CD4-positive, alpha-beta T cell treated with Interleukin-6 for 4 hours (primary cell): ENCODE measurements around the gene ZFPL1.

Source experiments
- DNase-seq: peaks from one replicate; pipeline ENCODE4 v3.0.0-alpha.2; 2020; ENCODE audit warnings: mixed read lengths

Gene ZFPL1

DNA sequence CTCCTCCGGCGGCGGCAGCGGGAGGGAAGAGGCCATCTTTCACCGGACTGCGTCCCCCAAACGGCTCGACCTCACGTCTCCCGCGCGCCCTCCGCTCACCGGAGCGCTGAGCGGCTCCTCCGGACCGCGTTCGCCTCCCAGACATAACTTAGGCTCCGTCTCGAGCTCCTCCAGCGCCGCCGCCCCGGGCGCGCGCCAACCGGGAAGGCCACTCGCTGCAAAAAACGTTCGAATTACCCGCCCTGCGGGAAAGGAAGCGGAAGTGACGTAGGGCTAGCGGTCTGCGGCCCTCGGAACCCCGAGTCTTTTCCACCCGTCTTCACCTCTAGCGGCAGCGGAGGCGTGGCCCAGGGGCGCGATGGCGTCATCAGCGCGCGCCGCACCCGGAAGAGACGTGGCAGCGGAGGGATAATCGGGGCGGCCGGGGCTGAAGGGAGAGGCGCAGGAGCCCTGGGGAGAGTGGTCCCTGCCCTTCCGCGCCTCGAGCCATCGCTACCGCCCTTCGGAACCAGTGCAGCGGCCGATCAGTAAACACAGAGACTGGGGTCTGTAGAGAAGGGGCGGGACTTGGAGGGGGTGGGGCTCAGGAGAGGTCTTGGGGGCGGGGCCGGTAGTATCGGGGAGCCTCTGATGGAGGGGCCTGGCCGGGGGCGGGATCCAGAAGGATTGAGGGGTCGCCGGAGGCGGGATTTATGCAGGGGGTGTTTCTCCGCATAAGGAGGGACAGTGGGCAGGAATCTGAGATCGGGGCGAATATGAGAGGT, at the start of gene ZFPL1, which contains the start of gene CDCA5:
Gene ZFPL1 (plus strand): TSS at position 389 of the 764 bp plus-strand sequence. CDS start 477 bp downstream, outside the sequence.
Gene CDCA5 (minus strand): TSS at position 207 of the 764 bp plus-strand sequence. CDS start 62 bp downstream, at position 145.
- DNase-seq: peak; percentile 95

DNA sequence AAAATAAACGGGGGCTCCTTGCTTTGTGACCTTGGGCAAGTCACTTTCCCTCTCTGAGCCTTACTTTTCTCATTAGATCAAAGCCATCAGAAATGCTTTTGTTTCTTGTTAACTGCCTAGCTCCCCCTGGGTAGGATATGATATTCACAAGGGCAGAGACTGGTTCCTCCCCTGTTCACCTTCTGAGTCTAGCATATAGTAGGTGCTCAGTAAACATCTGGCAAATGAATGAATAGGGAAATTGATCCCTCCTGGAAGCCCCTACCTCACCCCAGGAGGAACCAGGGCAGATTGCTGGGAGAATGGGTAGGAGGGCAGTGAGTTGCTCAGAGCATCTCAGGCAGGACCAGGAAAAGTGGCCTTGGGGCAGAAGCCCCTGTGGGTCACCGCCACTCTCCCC, 49.6 kb upstream of the ZFPL1 start:
- DNase-seq: no peak

DNA sequence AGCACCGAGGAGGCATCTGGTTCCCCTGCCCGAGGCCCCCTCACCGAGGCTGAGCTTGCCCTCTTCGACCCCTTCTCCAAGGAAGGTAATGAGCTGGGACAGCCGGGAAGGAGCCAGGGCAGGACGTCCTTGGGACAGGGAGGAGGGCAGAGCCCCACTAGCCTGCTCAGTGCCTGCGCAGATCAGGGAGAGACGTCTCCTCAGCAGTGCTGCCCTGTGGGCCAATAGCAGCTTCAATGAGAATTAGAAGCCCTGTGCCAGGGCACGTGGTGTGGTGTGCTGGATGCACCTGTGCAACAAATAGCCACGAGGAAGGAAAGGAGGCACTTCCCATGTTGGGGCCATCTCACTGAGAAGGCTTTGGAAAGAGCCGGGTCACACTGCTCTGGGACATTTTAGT, 48.4 kb upstream of the ZFPL1 start:
- DNase-seq: no peak

DNA sequence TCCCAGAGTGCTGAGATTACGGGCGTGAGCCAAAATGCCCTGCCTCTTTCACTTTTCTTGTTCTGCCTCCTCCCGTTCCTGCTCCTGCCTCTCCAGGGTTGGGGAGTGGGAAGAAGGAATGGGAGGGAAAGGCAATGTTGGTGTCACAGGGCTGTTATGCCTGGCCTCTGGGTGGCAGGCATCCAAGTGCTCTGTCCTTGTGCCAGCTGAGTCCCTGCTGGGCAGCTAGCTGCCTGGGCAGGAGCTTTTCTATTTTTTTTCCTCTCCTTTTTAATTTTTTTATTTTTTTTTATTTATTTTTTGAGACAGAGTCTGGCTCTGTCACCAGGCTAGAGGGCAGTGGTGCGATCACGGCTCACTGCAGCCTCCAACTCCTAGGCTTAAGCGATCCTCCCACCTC, 47.1 kb upstream of the ZFPL1 start:
- no peak for DNase-seq

DNA sequence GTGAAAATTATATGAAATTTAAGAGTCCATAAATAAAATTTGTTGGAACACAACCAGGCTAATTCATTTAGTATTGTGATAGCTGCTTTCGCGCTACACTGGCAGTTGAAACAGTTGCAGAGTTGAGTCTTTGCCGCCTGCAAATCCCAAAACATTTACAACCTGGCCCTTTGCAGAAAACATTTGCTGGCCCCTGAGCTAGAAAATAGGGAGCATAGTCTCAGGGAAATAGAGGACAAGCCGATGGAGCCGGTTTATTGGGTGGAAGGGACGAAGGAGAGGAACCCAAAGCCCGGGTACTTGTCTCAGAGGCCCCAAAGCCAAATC, 43.5 kb upstream of the ZFPL1 start:
- no peak for DNase-seq

DNA sequence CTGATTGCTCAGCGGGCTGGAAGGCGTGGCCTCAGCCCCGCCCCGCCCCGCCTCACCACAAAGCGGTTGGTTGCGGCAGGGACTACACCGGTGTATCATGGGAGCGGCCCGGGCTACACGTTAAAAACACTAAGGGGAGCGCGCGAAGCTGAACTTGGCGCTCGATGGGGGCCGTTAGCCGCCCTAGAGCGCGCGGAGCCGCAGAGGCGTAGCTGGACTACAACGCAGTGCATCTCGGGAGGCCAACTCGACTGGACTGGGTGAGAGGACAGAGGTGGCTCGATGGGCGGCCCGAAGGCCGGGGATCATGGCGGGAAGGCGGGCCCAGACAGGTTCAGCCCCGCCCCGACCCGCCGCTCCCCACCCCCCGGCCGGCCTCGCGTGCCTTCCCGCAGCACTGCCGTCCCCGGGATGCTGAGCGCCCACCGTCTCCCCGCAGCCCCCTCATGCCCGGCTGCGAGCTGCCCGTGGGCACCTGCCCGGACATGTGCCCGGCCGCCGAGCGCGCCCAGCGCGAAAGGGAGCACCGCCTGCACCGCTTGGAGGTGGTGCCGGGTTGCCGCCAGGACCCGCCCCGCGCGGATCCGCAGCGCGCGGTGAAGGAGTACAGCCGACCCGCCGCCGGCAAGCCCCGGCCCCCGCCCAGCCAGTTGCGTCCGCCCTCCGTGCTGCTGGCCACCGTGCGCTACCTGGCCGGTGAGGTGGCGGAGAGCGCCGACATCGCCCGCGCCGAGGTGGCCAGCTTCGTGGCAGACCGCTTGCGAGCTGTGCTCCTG, 43.0 kb upstream of the ZFPL1 start, which contains the start of gene SAC3D1:
Gene SAC3D1 (plus strand): TSS at position 364 of the 776 bp plus-strand sequence. CDS start 83 bp downstream, at position 447.
- DNase-seq: peak; percentile 91

DNA sequence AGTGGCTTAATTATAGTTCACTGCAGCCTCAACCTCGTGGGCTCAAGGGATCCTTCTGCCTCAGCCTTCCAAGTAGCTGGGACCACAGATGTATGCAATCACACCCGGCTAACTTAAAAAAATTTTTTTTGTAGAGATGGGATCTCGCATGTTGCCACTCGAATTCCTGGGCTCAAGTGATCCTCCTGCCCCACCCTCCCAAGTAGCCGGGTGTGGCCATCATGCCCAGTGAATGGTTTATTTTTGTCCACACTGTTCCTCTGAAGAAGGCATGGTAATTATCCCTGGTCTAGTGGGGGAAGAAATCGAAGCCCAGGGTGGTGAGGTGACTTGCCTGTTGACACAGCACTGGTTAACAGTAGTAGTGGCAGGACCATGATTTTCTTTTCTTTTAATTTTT, 41.1 kb upstream of the ZFPL1 start:
- no peak for DNase-seq

DNA sequence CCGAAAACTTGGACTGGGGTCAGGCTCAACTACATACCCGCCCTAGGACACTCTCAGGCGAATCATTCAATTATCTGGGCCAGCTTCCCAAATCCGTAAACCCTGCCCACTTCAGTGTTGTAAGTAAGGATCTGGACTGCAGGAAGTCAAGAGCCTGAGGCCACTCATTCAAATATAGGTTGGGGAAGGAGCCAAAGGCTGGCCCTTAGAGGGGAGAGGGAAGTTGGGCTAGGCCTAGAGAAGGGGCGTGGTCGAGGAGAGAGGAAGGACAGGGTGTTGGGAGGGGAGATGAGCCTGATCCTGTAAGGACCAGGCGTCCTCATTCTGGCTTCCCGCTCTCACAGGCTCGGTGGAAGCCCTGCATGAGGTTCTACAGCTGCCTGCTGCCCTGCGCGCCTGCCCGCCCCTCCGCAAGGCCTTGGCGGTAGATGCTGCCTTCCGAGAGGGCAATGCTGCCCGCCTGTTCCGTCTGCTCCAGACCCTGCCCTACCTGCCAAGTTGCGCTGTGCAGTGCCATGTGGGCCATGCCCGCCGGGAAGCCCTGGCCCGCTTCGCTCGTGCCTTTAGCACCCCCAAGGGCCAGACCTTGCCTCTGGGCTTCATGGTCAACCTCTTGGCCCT, 40.0 kb upstream of the ZFPL1 start:
- DNase-seq: no peak

DNA sequence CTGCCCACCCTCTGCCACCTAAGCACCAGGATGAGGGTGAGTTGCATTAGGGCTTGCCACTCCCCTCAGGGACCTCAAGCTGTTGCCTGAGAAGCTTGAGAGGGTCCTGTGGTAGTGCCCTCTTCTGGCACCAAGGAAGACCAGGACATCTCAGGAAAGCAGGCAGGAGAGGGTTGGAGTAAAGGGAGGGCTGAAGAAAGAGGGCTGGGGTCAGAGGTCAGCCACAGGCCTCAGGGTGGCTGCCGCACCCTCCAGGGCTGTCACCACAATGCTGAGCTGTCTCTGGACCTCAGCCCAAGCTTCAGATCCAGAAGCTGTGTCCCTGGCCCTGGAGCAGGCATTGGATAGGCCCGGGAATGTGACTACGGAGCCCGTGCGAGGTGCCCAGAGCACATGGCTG, 39.0 kb upstream of the ZFPL1 start:
- no peak for DNase-seq

DNA sequence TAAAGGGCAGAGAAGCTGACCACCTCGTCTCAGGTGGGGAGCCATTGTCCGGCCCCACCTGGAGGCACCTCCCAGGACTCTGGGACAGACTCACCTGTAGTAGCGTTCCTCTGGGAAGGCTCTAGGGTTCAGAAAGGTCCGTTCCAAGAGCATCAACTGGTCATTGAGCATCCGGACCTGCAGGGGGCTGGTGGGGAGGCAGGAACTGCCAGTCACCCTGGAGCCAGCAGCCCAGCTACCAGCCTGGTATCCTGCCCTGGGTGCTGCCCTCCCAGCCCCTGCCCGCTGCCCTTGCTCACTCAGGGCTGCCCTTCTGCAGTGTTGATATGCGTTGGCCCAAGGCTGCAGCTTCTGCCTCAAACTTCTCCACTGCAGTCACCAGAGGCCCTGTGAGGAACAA, 38.3 kb upstream of the ZFPL1 start:
- DNase-seq: no peak

DNA sequence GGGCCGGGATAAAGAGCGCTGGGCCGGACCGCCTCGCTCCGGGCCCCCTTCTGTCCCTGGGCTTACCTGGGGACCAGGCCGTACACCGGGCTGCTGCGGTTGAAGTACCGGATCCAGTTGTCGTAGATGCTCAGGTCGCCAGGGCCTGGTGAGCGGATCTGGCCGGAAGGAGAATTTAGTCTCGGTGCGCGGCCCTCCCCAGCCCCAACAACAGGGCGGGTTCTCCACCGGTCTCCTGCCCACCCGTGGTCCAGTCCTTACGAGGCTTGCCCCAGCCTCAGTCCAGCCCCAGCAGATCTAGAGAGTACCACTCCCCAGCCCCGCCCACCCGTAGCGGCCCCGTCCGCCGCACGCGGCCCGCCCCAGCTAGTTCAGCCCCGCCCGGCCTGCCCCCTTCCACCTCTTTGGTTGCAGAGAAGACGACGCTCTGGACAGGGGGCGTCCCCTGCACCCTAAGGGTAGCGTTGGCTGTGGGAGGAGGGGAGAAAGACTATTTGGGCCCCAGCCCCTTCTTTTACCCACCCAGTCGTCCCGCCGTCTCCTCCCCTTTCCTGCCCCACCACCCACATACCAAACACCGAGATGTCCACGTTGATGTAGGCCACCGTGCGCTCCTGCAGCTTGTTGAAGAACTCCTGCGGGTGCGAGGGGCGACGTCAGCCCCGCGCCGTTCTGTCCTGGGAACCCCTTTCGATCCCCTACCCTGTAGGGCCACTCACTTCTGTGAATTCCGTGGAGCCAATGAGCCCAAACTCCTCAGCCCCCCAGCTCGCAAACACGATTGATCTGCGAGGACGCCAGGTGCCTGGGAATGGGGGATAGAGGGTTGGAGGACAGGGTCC, 36.2 kb upstream of the ZFPL1 start:
- DNase-seq: peak; percentile 48

DNA sequence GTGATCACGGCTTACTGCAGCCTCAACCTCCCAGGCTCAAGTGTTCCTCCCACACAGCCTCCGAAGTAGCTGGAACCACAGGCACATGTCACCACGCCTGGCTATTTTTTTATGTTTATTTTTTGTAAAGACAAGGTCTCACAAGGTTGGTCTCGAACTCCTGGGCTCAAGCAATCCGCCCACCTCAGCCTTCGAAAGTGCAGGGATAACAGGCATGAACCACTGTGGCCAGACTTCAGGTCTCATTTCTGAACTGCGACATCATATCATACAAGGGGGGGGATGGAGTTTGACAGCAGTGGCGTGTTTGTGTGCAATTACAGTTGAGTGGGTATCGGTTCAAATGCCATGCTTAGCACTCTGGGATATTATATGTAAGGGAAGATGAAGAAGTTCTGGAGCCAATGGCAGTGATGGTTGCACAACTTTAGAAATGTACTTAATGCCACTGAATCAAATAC, 32.6 kb upstream of the ZFPL1 start:
- no peak for DNase-seq

DNA sequence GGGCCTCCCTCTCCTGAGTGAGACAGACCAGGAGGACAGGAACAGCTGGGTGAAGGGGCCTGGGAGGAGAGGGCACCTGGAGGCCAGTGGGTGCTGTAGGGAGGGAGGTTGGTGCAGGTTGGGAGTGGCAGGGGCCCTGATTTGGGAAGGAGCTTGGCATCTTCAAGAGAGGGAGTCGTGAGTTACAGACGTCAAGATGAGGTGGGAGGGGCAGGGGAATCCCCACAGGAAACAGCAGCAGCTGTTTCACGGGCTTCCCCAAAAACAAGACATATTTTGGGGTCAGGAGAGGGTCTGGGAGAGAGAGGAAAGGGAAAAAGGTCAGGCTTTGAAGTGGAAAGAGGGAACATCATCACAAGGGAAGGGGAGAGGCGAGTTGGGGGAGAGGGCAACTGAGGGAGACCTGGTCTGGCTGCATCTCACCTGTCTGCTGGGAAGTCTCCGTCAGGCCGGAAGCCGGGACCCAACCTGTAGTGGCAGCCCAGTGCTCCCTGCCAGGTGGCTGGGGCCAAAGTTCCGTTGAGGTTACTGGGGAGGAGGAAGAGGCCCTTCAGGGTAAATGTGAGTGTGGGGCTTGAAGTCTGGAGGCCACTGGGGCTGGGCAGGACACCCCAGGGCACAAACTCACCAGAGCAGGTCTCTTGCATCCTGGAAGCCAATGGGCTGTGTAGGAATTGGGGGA, 30.1 kb upstream of the ZFPL1 start:
- DNase-seq: peak; percentile 34

DNA sequence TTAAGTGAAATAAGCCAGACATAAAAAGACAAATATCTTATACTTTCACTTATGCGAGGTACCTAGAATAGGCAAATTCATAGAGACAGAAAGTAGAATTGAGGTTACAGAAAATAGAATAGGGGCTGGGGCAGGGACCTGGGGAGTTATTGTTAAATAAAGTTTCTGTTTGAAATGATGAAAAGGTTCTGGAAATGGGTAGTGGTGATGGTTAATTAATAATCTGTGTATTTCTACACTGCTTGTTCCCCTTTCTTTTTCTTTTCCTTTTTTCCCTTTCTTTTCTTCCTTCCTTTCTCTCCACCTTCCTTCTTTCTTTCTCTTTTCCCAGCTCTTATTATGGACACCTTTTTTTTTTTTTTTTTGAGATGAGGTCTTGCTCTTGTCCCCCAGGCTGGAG, 28.5 kb upstream of the ZFPL1 start:
- no peak for DNase-seq

DNA sequence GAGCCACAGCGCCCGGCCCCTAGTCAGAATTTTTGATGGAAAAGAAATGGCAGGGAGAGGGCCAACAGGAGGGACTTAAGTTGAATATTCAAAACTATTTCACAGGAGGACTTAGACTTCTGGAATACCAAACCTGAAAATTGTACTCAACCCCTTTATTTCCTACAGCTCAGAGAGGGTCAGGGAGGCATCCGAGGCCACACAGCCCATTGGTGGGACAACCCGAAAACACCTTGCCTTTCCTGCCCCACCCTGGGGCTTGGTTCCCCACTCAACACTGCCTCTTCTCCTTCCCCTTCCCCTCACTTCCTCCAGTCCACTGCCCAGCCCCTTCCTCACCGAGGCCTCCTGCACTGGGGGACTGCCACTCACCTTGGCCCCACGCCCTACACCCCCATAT, 27.0 kb upstream of the ZFPL1 start:
- no peak for DNase-seq

DNA sequence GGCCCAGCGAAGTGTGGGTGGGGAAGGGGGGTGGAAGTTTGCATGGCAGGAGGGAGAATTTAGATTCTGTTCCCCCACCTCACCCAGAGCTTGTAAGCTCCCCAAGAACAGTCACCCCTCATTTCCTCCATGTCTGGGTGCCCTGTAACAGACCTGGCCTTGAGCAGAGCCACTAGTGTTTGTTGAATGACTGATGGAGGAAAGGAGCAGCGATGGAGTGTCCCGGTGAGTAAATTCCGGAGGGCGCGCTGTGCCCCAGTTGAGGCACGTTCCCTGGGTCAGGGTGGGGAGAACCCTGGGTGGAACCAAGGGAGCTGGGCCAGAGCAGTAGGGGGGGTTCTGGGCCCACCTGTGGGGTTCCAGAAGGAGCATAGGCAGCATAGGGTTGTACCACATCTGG, 26.5 kb upstream of the ZFPL1 start:
- DNase-seq: no peak

DNA sequence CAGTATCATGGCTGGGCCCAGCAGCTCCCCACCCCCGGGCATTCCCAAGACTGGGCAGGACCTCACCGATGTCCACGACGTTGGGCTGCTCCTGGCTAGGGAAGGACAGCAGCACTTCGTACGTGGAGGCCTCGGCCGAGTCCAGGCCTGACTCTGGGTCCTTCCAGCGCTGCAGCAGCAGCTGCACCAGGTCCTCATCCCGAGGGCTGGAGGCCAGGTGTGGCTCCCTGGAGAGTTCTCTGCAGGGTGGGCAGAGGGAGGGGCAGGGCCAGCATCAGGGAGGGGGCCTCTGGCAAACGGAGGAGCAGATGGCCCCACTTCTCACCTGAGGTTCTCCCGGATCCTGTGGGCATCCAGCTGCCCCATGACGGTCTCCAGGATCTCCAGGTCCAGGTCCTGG, 26.0 kb upstream of the ZFPL1 start:
- DNase-seq: no peak

DNA sequence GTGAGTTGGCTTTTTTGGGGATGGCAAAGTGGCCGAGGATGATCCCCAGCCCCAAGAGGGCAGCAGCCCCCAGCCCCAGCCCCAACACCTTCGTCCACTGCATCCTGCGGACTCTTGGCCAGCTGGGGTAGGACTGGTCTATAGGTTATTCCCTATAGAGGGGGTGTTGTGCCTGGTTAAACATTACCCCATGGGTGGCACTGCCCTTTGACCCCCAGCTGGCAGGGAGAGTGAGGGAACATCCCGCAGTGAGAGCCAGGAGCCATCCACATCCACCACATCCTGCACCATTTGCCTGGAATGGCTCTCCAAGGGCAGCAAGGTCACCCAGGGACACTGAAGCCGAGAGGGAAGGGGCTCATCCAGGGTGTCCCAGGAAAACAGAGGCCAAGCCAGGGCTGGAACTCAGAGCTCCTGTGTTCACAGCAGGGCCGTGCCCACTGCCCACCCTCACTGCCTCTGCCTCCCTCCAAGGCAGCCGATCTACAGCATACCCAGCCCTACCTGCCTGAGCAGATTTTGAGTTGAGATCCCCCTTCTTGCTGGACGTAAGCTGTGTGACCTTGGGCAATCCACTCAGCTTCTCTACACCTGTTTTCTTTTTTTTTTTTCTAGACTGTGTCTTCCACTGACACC, 25.5 kb upstream of the ZFPL1 start, which contains the start of gene NAALADL1:
Gene NAALADL1 (minus strand): TSS at position 135 of the 636 bp plus-strand sequence. CDS start 32 bp downstream, at position 103.
- DNase-seq: no peak

DNA sequence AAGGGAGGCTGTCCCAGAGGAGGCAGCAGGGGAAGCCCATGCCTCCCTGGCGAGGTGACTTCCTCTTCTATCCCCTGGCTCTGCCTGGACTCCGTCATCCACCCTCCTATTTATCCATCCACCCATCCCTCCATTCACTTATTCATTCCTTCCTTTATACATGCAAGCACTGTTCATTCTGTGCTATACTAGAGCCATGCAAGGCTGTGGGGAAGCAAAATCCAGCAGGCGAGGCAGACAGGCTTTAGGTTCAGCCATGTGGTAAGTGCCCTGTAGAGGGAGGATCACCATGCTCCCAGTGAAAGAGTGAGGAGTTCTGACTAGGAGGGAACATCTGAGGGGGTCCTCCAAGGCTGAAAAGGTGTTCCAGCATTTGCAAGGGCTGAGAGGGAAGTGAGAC, 24.5 kb upstream of the ZFPL1 start:
- DNase-seq: no peak

DNA sequence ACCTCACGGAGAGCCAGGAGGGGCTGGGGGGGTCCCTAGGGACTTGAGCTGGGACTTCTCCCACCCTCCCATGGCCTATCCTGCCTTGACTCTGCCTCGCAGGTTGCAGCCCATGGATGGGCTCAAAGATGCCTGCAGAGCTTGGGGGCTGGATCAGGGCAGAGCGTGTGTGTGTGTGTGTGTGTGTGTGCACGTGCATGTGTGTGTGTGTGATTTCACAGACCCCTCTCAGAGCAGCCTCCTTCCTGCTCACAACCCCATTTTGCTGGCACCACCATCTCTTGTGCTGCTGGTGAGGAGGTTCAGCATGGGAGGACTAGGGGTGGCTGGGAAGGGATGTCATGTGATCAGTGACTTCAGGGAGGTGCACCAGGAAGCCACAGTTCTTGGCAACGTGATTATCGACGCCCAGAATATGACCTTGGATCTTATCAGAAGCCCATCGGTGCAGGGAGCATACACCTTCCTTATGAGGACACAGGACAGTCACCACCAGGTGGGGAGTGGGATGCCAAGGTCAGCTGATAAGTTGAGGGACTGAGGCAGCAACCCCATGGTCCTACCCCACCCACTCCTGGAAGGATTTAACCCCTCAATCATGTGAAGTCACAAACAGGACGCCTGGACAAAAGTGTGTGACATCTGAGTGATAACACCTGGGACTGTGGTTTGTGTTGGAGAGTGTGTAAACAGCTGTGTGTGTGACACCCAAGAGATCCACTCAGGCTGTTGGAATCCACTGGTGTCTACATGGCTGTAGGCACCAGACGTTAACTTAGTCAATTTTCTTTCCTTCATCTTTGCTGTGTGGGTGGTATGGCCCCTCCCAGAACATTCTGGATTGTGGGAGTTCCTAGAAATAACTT, 23.8 kb upstream of the ZFPL1 start:
- DNase-seq: no peak
